GM21447 (cell line): Measurements from ENCODE around the gene SLC2A13.
"Not testable (repeated sequence)": the region's sequence is repeated elsewhere in the genome, so short reads cannot be mapped to it uniquely, and the experiment has no call there.

Experiments used
- ATAC-seq: cut with Tn5 transposase; IDR thresholded peaks from one replicate; pipeline ENCODE4 v1.9.1; 2021; ENCODE audit not compliant: unreplicated experiment

Gene SLC2A13

GRCh38 chr12:39824505-39825212, 281.2 kb downstream of the SLC2A13 start:
- ATAC-seq = no peak

GRCh38 chr12:39816671-39817185, 289.2 kb downstream of the SLC2A13 start:
- no peak for ATAC-seq

GRCh38 chr12:39815746-39816145, 290.1 kb downstream of the SLC2A13 start:
- ATAC-seq = no peak

- ATAC-seq = no peak
Measured at GRCh38 chr12:39814626-39815025, 291.3 kb downstream of the SLC2A13 start.

GRCh38 chr12:39813776-39814175, 292.1 kb downstream of the SLC2A13 start:
- no peak for ATAC-seq

GRCh38 chr12:39812456-39812855, 293.4 kb downstream of the SLC2A13 start:
- not testable (repeated sequence) for ATAC-seq

GRCh38 chr12:39807043-39807442, 298.8 kb downstream of the SLC2A13 start:
- no peak for ATAC-seq

- ATAC-seq = no peak
Measured at GRCh38 chr12:39805651-39806050, 300.2 kb downstream of the SLC2A13 start.

GRCh38 chr12:39804898-39805297, 301.0 kb downstream of the SLC2A13 start:
- no peak for ATAC-seq

GRCh38 chr12:39804479-39804878, 301.4 kb downstream of the SLC2A13 start:
- ATAC-seq = no peak

- no peak for ATAC-seq
Measured at GRCh38 chr12:39803151-39803550, 302.7 kb downstream of the SLC2A13 start.

GRCh38 chr12:39798977-39799376, 306.9 kb downstream of the SLC2A13 start:
- no peak for ATAC-seq

GRCh38 chr12:39798429-39798828, 307.5 kb downstream of the SLC2A13 start:
- ATAC-seq = no peak

GRCh38 chr12:39795481-39795880, 310.4 kb downstream of the SLC2A13 start:
- ATAC-seq = no peak

- no peak for ATAC-seq
Measured at GRCh38 chr12:39792938-39793337, 312.9 kb downstream of the SLC2A13 start.

- ATAC-seq = no peak
Measured at GRCh38 chr12:39788239-39788638, 317.6 kb downstream of the SLC2A13 start.

GRCh38 chr12:39785814-39786213, 320.1 kb downstream of the SLC2A13 start:
- not testable (repeated sequence) for ATAC-seq

GRCh38 chr12:39782026-39782545, 323.8 kb downstream of the SLC2A13 start:
- ATAC-seq = no peak

- ATAC-seq = no peak
Measured at GRCh38 chr12:39780913-39781446, 324.9 kb downstream of the SLC2A13 start.

- no peak for ATAC-seq
Measured at GRCh38 chr12:39780411-39780912, 325.4 kb downstream of the SLC2A13 start.

- ATAC-seq = no peak
Measured at GRCh38 chr12:39779768-39780340, 326.0 kb downstream of the SLC2A13 start.

GRCh38 chr12:39777465-39777864, 328.4 kb downstream of the SLC2A13 start:
- ATAC-seq = no peak
